Muscle of arm (tissue), 14 donors: ENCODE results near the gene TMEM11. TPM values are rescaled to one million over a fixed set of nuclear protein-coding genes. Genes with fewer than 3 reads are reported as not detected.
A peak's percentile ranks its signal among the peaks of the same experiment; 100 is the strongest.

Experiments
- DNase-seq: peaks from one replicate; pipeline ENCODE4 v3.0.0-alpha.2; 2013
- long read RNA-seq, 11 donors: transcript quantifications; one replicate each; lab custom pipeline, GENCODE V29; 2026
- polyA plus RNA-seq, 12 donors: library from polyadenylated mRNA; unstranded; fragments of 120-200 nt; gene quantifications; one replicate each; pipeline ENCODE4 v1.2.1, GENCODE V29; 2013; ENCODE audit not compliant: insufficient read length in 12 of 12

The TMEM11 gene, protein sequence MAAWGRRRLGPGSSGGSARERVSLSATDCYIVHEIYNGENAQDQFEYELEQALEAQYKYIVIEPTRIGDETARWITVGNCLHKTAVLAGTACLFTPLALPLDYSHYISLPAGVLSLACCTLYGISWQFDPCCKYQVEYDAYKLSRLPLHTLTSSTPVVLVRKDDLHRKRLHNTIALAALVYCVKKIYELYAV
- polyA plus RNA-seq = 10 to 100 TPM in 11 of 12 donors, not detected in 1; 22.8 to 36.8 (median 26.1) TPM
- long read RNA-seq, donor 1, transcript TMEM11-201 (2 exons, 2,095 nt) = major isoform, 18 of 25 reads
- long read RNA-seq, donor 1, transcript TMEM11-202 (3 exons, 1,246 nt) = minor isoform, 7 of 25 reads
- long read RNA-seq, donor 1, partial matches to known transcripts = 0 of 25 reads
- long read RNA-seq, donor 1, other reads (novel, unspliced or antisense) = 0 of 25 reads
- long read RNA-seq, donor 2, transcript TMEM11-202 (3 exons, 1,246 nt) = minor isoform, 9 of 68 reads
- long read RNA-seq, donor 2, transcript TMEM11-201 (2 exons, 2,095 nt) = major isoform, 58 of 68 reads
- long read RNA-seq, donor 2, partial matches to known transcripts = 0 of 68 reads
- long read RNA-seq, donor 2, other reads (novel, unspliced or antisense) = 0 of 68 reads
- long read RNA-seq, donor 3, transcript TMEM11-201 (2 exons, 2,095 nt) = major isoform, 20 of 21 reads
- long read RNA-seq, donor 3, partial matches to known transcripts = 0 of 21 reads
- long read RNA-seq, donor 3, other reads (novel, unspliced or antisense) = 0 of 21 reads
- long read RNA-seq, donor 4, transcript TMEM11-201 (2 exons, 2,095 nt) = major isoform, 10 of 10 reads
- long read RNA-seq, donor 4, partial matches to known transcripts = 0 of 10 reads
- long read RNA-seq, donor 4, other reads (novel, unspliced or antisense) = 0 of 10 reads
- long read RNA-seq, donor 5, transcript TMEM11-202 (3 exons, 1,246 nt) = minor isoform, 5 of 52 reads
- long read RNA-seq, donor 5, transcript TMEM11-201 (2 exons, 2,095 nt) = major isoform, 47 of 52 reads
- long read RNA-seq, donor 5, partial matches to known transcripts = 0 of 52 reads
- long read RNA-seq, donor 5, other reads (novel, unspliced or antisense) = 0 of 52 reads
- long read RNA-seq, donor 6, transcript TMEM11-201 (2 exons, 2,095 nt) = major isoform, 15 of 16 reads
- long read RNA-seq, donor 6, partial matches to known transcripts = 0 of 16 reads
- long read RNA-seq, donor 6, other reads (novel, unspliced or antisense) = 0 of 16 reads
- long read RNA-seq, donor 7, transcript TMEM11-201 (2 exons, 2,095 nt) = major isoform, 19 of 20 reads
- long read RNA-seq, donor 7, partial matches to known transcripts = 0 of 20 reads
- long read RNA-seq, donor 7, other reads (novel, unspliced or antisense) = 0 of 20 reads
- long read RNA-seq, donor 8, transcript TMEM11-202 (3 exons, 1,246 nt) = minor isoform, 8 of 52 reads
- long read RNA-seq, donor 8, transcript TMEM11-201 (2 exons, 2,095 nt) = major isoform, 44 of 52 reads
- long read RNA-seq, donor 8, partial matches to known transcripts = 0 of 52 reads
- long read RNA-seq, donor 8, other reads (novel, unspliced or antisense) = 0 of 52 reads
- long read RNA-seq, donor 9, transcript TMEM11-201 (2 exons, 2,095 nt) = major isoform, 19 of 23 reads
- long read RNA-seq, donor 9, partial matches to known transcripts = 0 of 23 reads
- long read RNA-seq, donor 9, other reads (novel, unspliced or antisense) = 0 of 23 reads
- long read RNA-seq, donor 10, transcript TMEM11-201 (2 exons, 2,095 nt) = major isoform, 35 of 39 reads
- long read RNA-seq, donor 10, partial matches to known transcripts = 0 of 39 reads
- long read RNA-seq, donor 10, other reads (novel, unspliced or antisense) = 0 of 39 reads
- long read RNA-seq, donor 11, transcript TMEM11-201 (2 exons, 2,095 nt) = major isoform, 25 of 32 reads
- long read RNA-seq, donor 11, transcript TMEM11-202 (3 exons, 1,246 nt) = minor isoform, 5 of 32 reads
- long read RNA-seq, donor 11, partial matches to known transcripts = 0 of 32 reads
- long read RNA-seq, donor 11, other reads (novel, unspliced or antisense) = 0 of 32 reads

- peak; percentile 95 for DNase-seq
These were observed at the start of gene TMEM11 for GRCh38 chr17:21214015-21214776. Gene TMEM11 (minus strand): TSS chr17:21214161. CDS start chr17:21214152, 9 bp downstream.

GRCh38 chr17:21263376-21263775, 49.4 kb upstream of the TMEM11 start:
- DNase-seq = no peak

DNA sequence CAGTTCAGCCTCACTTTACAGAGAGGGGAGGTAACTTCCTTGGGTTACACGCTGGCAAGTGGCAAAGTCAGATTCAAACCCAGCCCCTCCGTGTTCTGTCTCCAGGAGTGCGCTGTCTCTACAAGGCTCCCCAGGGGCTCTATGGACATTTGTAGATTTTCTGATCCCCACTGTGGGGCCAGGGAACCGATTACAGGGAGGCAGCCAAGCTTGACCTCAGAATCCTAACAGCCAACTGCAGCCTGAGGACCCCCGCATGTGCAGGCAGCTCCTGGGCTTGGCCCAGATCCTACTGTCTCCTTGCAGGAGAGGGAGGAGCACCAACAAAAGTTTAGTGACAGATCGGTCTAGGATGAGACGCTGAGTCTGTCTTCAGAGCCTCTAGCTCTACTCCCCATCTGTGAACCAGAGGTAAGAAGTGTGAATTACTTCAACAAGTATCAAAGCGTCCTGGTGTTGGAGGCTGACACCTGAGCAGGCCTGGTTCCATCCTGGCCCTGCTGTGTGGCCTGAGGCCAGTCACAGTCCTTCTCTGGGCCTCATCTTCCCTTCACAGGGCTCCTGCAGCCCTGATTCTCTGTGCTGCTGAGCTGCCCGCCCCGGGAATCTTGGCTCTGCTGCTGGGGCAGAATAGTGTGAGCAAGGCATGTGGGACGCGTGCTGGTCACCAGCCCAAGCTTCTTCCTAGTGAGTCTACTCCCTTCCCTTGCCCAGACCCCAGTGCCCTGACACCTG, 48.5 kb upstream of the TMEM11 start:
- DNase-seq = no peak

DNA sequence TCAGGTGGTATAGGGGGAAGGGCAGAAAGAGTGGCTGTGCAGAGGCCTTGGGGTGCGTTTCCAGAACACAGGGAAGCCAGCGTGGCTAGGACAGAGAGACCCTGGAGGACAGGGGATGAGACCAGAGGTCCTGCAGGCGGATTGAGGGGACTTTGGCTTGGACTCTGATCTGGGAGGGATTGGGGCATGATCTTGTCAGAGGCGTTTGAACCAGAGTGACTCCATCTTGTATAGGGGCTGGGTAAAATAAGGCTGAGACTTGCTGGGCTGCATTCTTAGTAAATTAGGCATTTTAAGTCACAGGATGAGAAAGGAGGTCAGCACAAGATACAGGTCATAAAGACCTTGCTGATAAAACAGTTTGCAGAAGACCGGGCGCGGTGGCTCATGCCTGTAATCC, 44.6 kb upstream of the TMEM11 start:
- no peak for DNase-seq

DNA sequence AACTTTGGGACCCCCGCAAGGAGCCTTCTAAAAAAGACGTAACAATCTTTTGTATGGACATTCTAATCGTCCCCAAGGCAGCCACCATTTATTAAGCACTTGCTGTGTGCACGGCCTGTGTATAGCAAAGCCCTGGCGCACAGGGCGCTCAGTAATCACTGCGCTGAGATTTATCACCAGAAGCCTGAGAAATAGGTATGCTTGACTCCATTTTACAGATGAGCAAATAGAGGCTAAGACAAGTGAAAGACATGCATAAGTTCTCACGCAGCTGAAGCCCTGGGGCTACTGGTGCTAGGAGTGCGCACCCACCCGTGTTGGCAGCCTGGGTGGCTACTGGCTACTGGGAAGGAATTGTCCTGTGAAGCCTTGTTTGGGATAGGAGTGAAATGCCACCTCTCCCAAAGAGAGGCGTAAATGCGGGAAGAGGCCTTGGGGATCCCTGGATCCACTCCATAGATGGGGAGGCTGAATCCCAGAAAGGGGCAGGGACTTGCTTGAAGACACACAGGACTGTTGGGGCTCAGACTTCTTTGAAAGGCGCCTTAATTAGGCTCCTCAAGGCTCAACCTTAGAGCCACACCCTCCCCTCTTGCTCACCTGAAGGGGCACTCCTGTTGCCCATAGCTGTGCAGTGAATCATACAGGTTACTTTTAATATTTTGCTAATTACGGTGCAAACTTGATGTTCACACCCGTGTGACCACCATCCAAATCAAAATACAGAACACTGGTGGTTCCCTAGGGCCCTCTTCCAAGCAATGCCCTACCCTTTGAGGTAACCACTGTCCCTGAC, 39.9 kb upstream of the TMEM11 start:
- no peak for DNase-seq

DNA sequence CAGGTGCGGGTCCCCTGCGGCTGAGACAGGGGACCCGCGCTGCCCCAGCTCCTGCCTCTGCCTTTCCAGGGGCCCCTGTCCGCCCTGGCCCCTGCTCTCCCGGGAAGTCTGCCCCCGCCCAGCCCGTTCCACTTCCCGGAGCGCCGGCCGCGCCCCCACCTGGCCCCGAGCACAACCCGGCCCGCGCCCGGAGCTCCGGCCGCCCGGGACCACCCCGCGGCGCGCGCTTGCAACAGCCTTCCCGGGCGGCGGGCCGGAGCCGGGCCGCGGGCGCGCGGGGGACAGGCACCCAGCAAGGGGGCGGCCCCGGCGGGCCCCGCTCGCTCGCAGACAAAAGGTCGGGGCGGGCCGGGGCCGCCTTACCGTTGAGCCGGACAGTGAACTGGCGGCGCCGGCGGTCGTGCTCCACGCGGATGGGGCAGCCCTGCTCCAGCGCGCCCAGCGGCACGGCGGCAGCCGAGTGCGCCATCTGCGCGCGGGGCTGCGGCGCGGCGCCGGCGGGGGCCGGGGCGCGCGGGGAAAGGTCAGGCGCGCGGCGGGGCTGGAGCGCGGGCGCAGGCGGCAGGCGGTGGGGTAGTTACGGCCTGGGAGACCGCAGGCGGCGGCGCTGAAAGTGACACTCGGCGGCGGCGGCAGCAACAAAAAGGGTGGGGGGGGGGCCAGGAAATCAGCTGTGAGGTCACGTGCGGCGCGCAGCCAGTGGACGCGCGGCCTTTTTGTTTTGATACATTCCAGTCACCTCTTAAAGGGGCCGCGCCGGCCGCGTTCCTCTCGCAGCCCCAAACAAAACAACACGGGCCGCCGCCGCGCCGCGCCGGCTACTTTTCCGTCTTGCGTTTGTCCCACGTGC, 39.1 kb upstream of the TMEM11 start, which contains the start of gene NATD1:
TSS of gene NATD1 (minus strand) at position 615 of the 850 bp plus-strand sequence. CDS start at position 469, 146 bp downstream.
- peak; percentile 86 for DNase-seq

- DNase-seq = no peak
These were observed 38.4 kb upstream of the TMEM11 start for GRCh38 chr17:21252289-21252795.

- DNase-seq = no peak
These were observed 37.5 kb upstream of the TMEM11 start for GRCh38 chr17:21251337-21252010.

GRCh38 chr17:21250854-21251253, 36.9 kb upstream of the TMEM11 start:
- DNase-seq = no peak

DNA sequence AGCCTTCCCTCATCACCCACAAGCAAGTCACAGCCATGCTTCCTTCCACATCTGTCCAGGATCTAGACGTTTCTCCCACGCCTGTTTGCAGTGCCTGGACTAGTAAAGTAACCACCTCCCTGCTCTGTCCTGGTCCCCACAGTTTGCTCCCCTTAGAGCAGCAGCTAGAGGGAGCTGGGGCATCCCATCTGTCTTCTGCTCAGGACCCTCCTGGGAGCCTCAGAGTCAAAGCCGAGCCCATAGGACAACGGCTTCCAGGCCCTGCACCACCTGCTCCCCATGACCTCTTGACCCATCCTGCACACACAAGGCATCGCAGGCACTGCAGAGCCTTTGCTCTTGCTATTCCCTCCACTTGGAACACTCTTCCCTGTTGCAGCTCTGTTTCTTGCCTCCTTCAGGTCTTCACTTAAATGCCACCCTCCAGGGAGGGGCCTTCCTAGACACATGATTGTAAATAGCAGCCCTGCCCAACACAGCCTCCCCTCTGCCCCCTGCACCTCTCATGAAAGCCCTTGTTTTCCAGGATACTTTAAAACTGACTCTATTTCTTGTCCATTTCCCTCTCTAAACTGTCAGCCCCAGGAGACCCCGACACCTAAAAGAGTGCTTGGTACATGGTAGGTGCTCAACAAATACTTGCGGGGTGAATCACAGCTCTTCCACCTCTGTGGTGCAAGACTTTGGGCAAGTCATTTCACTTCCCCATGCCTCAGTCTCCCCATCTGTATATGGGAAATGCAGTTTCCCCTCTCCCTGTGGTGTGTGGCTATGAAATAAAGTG, 36.2 kb upstream of the TMEM11 start:
- DNase-seq = no peak

GRCh38 chr17:21249086-21249795, 35.3 kb upstream of the TMEM11 start:
- DNase-seq = no peak

GRCh38 chr17:21248500-21248899, 34.5 kb upstream of the TMEM11 start:
- no peak for DNase-seq

DNA sequence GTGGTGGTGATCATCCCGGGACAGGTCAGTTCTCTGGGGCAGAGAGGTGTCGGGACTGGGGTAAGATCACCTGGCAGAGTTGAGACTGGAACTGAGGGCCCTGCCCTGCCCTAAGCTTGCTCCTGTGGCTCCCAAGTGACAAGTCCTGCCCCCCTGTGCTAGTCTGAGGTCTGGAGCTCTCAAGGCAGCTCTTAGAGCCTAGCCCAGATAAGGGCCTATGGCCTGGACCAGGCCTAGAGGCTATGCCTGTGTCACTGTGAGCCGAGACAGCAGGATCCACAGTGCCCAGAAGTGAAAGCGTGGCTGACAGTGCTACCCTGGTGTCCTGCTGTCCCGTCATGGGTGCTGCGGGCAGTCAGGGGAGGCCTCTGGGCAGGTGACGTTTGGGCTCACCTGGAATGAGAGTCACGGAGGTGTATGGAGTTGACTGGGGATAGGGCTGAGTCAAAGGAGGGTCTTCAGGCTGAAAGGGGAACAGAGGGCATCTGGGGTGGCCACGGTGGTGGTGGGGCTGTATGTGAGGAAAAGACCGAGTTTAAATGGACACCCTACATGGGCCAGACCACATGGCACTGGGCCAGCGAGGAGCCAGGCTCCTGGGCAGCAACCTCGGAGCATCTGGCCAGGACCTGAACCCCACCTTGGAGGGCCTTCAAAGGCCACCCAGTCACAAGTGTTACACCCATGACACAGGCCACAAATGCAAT, 33.7 kb upstream of the TMEM11 start:
- DNase-seq = no peak

GRCh38 chr17:21246698-21247097, 32.7 kb upstream of the TMEM11 start:
- no peak for DNase-seq
